HEK293 (cell line): Measurements from ENCODE around the gene COL15A1.

Experiments
- CTCF ChIA-PET: fragments of 350-600 bp; formaldehyde crosslinking; extraction: SDS; loops from one replicate; lab custom pipeline; 2021; ENCODE audit warnings: antibody characterized with exemption; lab: Yijun Ruan, JAX
- POLR2A ChIA-PET: fragments of 300-600 bp; formaldehyde crosslinking; extraction: SDS; loops from one replicate; lab custom pipeline; 2020; ENCODE audit warnings: antibody characterized with exemption, inconsistent platforms; lab: Yijun Ruan, JAX
- H3K27ac ChIP-seq: fragments of 200-500 bp; sonication (Bioruptor generic); 2 replicates; pipeline ENCODE4 v1.5.1; 2014; ENCODE audit warnings: low read depth, low read length, control low read depth, inconsistent platforms; ENCODE audit errors: extremely low read depth
- H3K36me3 ChIP-seq, 2 experiments: fragments of 200-500 bp in 1 of 2; sonication (Bioruptor generic) in 1 of 2; 1 replicate in 1 of 2; 2 replicates in 1 of 2; pipeline ENCODE4 v1.5.1; 2014 to 2017; ENCODE audit warnings: inconsistent platforms in 2 of 2, low read length in 2 of 2; ENCODE audit not compliant: control insufficient read depth in 2 of 2, insufficient read depth in 1 of 2
- H3K4me1 ChIP-seq: fragments of 200-500 bp; sonication (Bioruptor generic); 2 replicates; pipeline ENCODE4 v1.5.1; 2014; ENCODE audit warnings: mild to moderate bottlenecking, low read length, inconsistent platforms; ENCODE audit not compliant: control insufficient read depth, insufficient read depth
- H3K4me3 ChIP-seq: 2 replicates; pipeline ENCODE4 v1.5.1; 2011; ENCODE audit warnings: low read depth, mild to moderate bottlenecking, control low read depth, low read length, moderate library complexity
- H3K9me3 ChIP-seq: fragments of 200-500 bp; sonication (Bioruptor generic); 2 replicates; pipeline ENCODE4 v1.5.1; 2014; ENCODE audit warnings: low read depth, low read length, inconsistent platforms; ENCODE audit not compliant: control insufficient read depth, insufficient read depth
- EGR2 ChIP-seq: fragments of 450-650 bp; formaldehyde crosslinking; IDR thresholded peaks from 2 replicates; pipeline ENCODE4 v1.5.1; 2016; ENCODE audit warnings: low read depth, missing biosample characterization, missing genetic modification characterization
- PRDM6 ChIP-seq: fragments of 450-650 bp; formaldehyde crosslinking; IDR thresholded peaks from 2 replicates; pipeline ENCODE4 v1.5.1; 2017; ENCODE audit warnings: missing biosample characterization, missing genetic modification characterization
- RBAK ChIP-seq: fragments of 450-650 bp; formaldehyde crosslinking; IDR thresholded peaks from 2 replicates; pipeline ENCODE4 v1.5.1; 2016; ENCODE audit warnings: missing biosample characterization, missing genetic modification characterization
- SP3 ChIP-seq: fragments of 450-650 bp; formaldehyde crosslinking; IDR thresholded peaks from 2 replicates; pipeline ENCODE4 v1.5.1; 2016; ENCODE audit warnings: missing biosample characterization, missing genetic modification characterization
- ZBTB11 ChIP-seq: fragments of 450-650 bp; formaldehyde crosslinking; conservative IDR thresholded peaks from 2 replicates; pipeline ENCODE4 v1.5.1; 2016; ENCODE audit warnings: low read depth, missing biosample characterization, missing genetic modification characterization
- ZBTB21 ChIP-seq: fragments of 450-650 bp; formaldehyde crosslinking; IDR thresholded peaks from 2 replicates; pipeline ENCODE4 v1.5.1; 2017; ENCODE audit warnings: missing biosample characterization, missing genetic modification characterization
- ZBTB44 ChIP-seq: fragments of 450-650 bp; IDR thresholded peaks from 2 replicates; pipeline ENCODE4 v1.5.1; 2018; ENCODE audit warnings: missing biosample characterization, mild to moderate bottlenecking, missing genetic modification characterization
- ZBTB7A ChIP-seq: fragments of 450-650 bp; formaldehyde crosslinking; IDR thresholded peaks from 2 replicates; pipeline ENCODE4 v1.5.1; 2016; ENCODE audit warnings: low read depth, missing biosample characterization, missing genetic modification characterization
- ZNF175 ChIP-seq: fragments of 450-650 bp; formaldehyde crosslinking; IDR thresholded peaks from 2 replicates; pipeline ENCODE4 v1.5.1; 2016; ENCODE audit warnings: missing biosample characterization, missing genetic modification characterization
- ZNF18 ChIP-seq: fragments of 450-650 bp; formaldehyde crosslinking; IDR thresholded peaks from 2 replicates; pipeline ENCODE4 v1.5.1; 2016; ENCODE audit warnings: missing biosample characterization, missing genetic modification characterization
- ZNF223 ChIP-seq: fragments of 450-650 bp; formaldehyde crosslinking; IDR thresholded peaks from 2 replicates; pipeline ENCODE4 v1.5.1; 2016; ENCODE audit warnings: missing biosample characterization, missing genetic modification characterization
- ZNF366 ChIP-seq: fragments of 450-650 bp; formaldehyde crosslinking; conservative IDR thresholded peaks from 2 replicates; pipeline ENCODE4 v1.5.1; 2016; ENCODE audit warnings: missing biosample characterization, missing genetic modification characterization
- ZNF391 ChIP-seq: fragments of 450-650 bp; formaldehyde crosslinking; IDR thresholded peaks from 2 replicates; pipeline ENCODE4 v1.5.1; 2016; ENCODE audit warnings: low read depth, missing biosample characterization, missing genetic modification characterization, borderline replicate concordance
- ZNF580 ChIP-seq: fragments of 450-650 bp; formaldehyde crosslinking; IDR thresholded peaks from 2 replicates; pipeline ENCODE4 v1.5.1; 2016; ENCODE audit warnings: missing biosample characterization, missing genetic modification characterization
- ZNF596 ChIP-seq: fragments of 450-650 bp; IDR thresholded peaks from 2 replicates; pipeline ENCODE4 v1.5.0; 2018; ENCODE audit warnings: missing biosample characterization, mild to moderate bottlenecking, missing genetic modification characterization, moderate library complexity
- ZNF610 ChIP-seq: fragments of 450-650 bp; formaldehyde crosslinking; IDR thresholded peaks from 2 replicates; pipeline ENCODE4 v1.5.1; 2016; ENCODE audit warnings: missing biosample characterization, missing genetic modification characterization, borderline replicate concordance
- ZNF660 ChIP-seq: fragments of 450-650 bp; IDR thresholded peaks from 2 replicates; pipeline ENCODE4 v1.5.1; 2018; ENCODE audit warnings: missing biosample characterization, mild to moderate bottlenecking, missing genetic modification characterization
- ZNF777 ChIP-seq: fragments of 450-650 bp; formaldehyde crosslinking; IDR thresholded peaks from 2 replicates; pipeline ENCODE4 v1.5.1; 2017; ENCODE audit warnings: missing biosample characterization, missing genetic modification characterization, borderline replicate concordance
- ZNF791 ChIP-seq: fragments of 450-650 bp; formaldehyde crosslinking; IDR thresholded peaks from 2 replicates; pipeline ENCODE4 v1.5.1; 2016; ENCODE audit warnings: missing biosample characterization, missing genetic modification characterization

Gene COL15A1

GRCh38 chr9:98962181-98962560 is 18.5 kb downstream of the COL15A1 start (continued):
- TF ChIP-seq ZBTB44 (no peak), ZNF223 (tag by site-specific recombination) (no peak), ZBTB21 (no peak), ZBTB11 (tag by site-specific recombination) (no peak), ZBTB7A (tag by site-specific recombination) (no peak), ZNF610 (tag by site-specific recombination) (no peak), ZNF660 (tag by site-specific recombination) (no peak), RBAK (tag by site-specific recombination) (no peak)

GRCh38 chr9:98962861-98963260 is 19.2 kb downstream of the COL15A1 start:
- TF ChIP-seq ZNF777 (no peak), ZNF580 (tag by site-specific recombination) (no peak)
- Histone ChIP-seq H3K36me3 (no peaks in the 10 kb centered on the region), H3K27ac (no peak overlapping the region), H3K4me1 (no peaks in the 10 kb centered on the region), H3K4me3 (no peak overlapping the region), H3K9me3 (no peaks in the 10 kb centered on the region)
- CTCF ChIA-PET: interaction anchor here (0.6 to 0.8 kb wide), 2 partner anchors 178 to 187 kb away, joined by 3 read pairs; no protein-coding TSS in a partner anchor
- POLR2A ChIA-PET: no interaction called here

- Histone ChIP-seq H3K4me1 (no peaks in the 10 kb centered on the region), H3K4me3 (no peak overlapping the region), H3K9me3 (no peaks in the 10 kb centered on the region), H3K27ac (no peak overlapping the region), H3K36me3 (no peaks in the 10 kb centered on the region)
- ChIA-PET POLR2A (no interaction called here), CTCF (interaction anchor here (0.5 to 3.3 kb wide), 6 partner anchors 11 to 335 kb away, joined by 3 to 13 read pairs (median 4); no protein-coding TSS in a partner anchor)
- TF ChIP-seq ZNF175 (no peak), ZNF366 (tag by site-specific recombination) (no peak), ZNF596 (tag by site-specific recombination) (no peak), SP3 (tag by site-specific recombination) (no peak), EGR2 (tag by site-specific recombination) (no peak), PRDM6 (no peak), ZNF18 (no peak), ZNF391 (tag by site-specific recombination) (no peak), ZBTB11 (tag by site-specific recombination) (no peak), ZBTB21 (no peak), ZNF791 (no peak)
These were observed 20.5 kb downstream of the COL15A1 start for GRCh38 chr9:98964201-98964600.
